ENCODE results near the gene EVC.

EVC gene

DNA sequence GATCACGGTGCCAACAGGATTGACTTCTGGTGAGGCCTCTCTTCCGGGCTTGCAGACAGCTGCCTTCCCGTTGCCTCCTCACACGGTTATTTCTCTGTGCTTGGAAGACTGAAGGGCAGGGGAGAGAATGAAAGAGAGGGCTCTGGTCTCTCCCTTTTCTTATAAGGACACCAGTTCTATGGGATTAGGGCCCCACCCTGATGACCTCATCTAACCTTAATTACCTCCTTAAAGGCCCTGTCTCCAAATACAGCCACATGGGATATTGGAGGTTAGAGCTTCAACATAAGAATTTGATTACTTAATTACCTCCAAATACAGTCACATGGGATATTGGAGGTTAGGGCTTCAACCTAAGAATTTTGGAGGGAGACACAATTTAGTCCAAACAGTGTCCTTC lies 46.5 kb downstream of the EVC start:
- no peak for DNase-seq

DNA sequence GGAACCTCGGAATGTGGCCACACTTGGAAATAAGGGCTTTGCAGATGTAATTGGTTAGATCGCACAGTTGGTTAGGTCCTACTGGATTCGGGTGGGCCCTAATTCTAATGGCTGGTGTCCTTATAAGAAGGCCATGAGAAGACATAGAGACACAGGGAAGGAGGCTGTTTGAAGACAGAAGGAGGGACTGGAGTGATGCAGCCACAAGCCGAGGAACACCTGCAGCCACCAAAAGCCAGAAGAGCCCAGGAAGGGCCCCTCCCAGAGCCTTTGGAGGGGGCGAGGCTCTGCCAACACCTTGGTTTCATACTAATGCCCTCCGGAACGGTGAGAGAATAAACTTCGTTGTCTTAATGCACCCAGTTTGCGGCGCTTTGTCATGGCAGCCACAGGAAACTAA lies 47.0 kb downstream of the EVC start:
- DNase-seq: peak; percentile 25

DNA sequence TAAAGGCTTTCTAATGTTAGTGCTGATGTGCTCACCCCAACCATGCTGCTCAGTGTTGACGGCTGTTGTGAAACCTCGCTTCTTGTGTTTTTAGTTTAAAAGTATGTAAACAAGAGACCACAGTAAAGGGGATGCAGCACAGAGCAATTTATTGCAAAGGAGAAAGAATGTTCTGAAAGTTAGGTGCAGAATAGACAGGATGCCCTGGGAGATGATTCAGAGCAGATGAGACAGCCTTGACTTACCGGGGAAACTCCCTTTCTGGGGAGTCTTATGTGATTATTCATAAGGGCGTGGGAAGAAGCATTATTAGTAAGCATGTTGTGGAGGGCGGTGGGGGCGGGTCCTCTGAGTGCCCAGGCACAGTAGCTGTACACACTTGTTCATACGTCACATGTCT lies 47.7 kb downstream of the EVC start:
- peak; percentile 62 for DNase-seq

GRCh38 chr4:5759236-5760075 lies 48.5 kb downstream of the EVC start:
- DNase-seq: peak; percentile 28

GRCh38 chr4:5760246-5760645 lies 49.2 kb downstream of the EVC start:
- no peak for DNase-seq

DNA sequence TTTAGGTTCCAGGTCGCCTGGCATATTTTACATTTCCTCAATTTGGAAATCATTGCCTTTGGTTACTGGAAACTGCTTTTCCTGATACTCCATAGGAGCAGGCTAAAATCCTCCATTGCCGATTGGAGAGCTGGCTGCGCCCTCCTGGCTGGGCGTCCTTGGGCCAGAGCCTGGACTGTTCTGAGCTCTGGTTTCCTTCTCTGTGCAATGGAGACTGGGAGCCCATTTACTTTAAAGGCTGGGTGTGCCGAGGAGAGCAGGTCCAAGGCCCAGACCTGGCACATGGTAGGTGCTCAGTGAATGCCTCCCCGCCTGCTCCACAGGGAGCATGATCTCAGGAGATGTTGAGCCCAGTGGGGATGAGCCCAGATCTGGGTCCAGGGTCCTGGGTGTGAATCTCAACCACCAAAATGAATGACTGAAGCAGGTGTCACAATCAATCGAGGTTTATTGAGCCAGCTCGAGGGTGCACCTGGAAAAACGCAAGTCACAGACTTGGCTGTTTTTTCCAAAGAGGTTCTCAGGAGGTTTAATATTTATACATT lies 50.0 kb downstream of the EVC start:
- DNase-seq: peak; percentile 22

DNA sequence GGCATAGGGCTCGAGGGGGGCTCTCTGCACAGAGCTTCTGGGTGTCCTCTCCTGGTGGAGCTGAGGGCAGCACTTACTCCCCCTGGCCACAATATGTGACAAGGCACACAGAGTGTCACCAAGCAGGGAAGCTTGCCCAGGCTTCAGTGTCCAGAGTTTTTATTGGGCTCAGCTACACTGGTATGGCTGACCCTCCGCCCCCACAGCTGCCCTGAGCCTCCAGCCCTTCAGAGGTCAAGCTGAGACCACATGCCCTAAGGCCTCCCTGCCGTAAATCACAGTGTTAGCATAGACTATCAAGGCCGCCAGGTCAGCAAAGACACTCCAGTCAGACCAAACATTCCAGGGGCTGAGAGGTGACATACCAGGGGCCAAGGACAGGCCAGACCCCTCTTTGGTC lies 59.0 kb downstream of the EVC start:
- DNase-seq: peak; percentile 32

- peak; percentile 22 for DNase-seq
These were observed 61.7 kb downstream of the EVC start for GRCh38 chr4:5772528-5773270.

DNA sequence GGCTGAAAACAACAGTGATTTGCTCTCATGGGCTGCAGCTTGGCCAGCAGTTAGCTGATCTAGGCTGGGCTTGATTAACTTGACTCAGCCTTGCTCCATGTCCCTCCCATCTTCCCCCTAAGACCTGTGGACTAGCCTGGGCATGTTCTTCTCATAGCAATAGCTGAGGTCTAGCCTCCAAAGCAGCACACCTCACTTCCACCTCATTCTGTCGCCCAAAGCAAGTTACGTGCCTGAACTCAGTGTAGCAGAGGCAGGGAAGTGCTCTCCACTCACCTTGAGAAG lies 62.2 kb downstream of the EVC start:
- DNase-seq: peak; percentile 57

DNA sequence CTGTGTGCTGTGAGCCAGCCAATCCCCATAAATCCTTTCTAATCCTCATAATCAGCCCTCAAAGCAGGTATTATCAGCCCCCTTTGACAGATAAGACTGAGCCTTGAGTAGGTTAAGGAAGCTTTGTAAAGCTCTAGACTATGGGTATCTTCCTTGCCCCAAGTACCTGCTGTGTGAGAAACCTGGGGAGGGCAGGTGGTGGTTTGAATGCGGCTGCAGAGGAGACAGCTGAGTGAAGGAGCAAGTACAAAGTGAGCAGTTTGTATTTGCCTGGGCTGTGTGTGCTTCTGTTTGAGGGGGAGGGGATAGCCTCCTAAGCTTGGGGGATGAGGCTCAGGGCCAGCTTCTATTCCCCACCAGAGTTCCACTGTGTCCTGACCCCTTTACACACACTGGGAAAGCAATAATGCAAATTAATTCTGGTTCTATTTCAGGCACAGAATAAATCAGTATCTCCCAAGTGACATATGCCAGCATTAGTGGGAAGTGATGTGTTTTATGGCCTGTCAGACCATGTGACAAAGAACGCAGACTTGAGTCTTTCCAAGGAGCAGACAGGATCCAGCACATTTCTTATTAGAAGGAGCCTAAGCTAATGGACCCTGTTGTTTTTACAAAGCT lies 63.5 kb downstream of the EVC start:
- DNase-seq: peak; percentile 20

DNA sequence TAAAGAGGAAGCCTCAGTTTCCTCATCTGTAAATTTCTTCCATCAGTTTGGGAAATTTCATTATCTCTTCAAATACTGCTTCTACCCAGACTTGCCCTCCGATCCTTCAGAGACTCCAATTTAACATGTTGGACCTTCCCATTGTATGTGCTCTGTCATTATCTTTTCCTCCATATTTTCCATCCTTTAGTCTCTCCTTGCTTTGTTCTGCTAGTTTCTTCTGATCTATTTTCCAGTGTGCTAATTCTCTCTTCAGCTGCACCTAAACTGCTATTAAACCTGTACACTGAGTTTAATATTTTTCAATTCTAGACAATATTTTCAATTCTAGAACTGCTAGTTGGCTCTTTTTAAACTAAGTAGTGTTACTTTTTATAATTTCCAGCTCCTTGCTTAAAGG lies 65.5 kb downstream of the EVC start:
- DNase-seq: no peak

GRCh38 chr4:5780831-5781480 lies 70.0 kb downstream of the EVC start:
- peak; percentile 47 for DNase-seq

GRCh38 chr4:5781691-5782090 lies 70.7 kb downstream of the EVC start:
- DNase-seq: no peak

GRCh38 chr4:5782829-5783476 lies 72.0 kb downstream of the EVC start:
- DNase-seq: no peak

DNA sequence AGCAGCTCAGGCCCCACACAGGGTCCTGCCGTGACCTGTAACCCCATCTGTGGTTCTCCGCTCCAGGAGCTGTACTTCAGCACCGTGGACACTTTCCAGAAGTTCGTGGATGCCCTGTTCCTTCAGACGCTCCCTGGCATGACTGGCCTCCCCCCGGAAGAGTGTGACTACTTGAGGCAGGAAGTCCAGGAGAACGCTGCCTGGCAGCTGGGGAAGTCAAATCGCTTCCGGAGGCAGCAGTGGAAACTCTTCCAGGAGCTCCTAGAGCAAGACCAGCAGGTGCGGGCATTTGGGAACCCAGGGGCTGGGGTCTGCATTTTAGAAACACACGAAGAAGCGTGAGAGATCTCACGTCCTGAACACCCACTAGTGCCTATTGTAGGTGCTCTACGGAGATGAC lies 72.5 kb downstream of the EVC start:
- DNase-seq: peak; percentile 44

DNA sequence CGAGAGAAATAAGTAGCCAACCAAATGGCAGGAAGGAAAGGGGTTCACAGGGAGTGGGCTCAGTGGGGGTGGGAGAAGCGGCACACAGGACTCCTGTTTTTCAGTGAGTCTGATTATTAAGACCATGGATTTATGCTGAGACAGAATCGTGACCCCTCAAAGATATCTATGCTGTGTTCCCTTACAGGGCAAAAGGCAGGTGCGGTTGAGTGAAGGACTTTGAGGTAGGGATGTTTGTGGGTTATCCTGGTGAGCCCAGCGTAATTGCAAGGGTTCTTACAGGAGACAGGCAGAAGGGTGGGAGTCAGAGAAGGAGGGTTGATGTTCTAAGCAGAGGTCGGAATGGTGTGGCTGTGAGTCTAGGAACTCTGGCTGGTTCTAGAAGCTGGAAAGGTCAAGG lies 73.0 kb downstream of the EVC start:
- peak; percentile 21 for DNase-seq

DNA sequence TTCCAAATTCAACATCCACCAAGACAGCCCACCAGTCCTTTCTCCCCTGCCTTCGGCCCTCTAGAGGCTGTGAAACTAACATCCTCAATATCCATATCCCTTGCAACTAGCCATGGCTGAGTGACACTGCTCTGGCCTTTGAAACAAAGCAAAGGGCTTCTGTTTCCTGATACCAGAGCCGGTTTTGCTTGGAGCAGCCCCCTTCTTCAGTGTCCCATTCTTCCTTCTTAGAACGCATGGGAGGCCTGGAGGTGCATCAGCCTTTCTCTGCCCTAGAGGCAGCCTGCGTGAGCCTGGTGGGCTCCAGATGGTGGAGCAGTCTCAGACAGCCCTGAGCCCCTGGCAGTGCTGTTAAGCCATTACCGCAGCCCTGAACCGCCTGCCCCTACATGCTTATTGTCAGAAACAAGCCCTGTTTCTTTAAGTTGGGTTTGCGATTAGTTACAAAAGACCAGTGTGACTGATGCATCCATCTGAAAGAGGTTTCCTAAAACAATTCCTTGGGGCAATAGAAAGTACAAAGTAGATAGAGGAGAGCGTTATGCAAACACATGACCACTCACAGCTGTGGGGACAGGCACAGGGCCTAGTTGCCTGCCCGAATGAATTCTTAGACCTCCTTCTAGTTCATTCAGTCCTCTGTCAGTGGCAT lies 74.1 kb downstream of the EVC start:
- DNase-seq: peak; percentile 57

GRCh38 chr4:5785806-5786680 lies 75.0 kb downstream of the EVC start:
- DNase-seq: peak; percentile 56

GRCh38 chr4:5787311-5787710 lies 76.3 kb downstream of the EVC start:
- DNase-seq: peak; percentile 38

- peak; percentile 12 for DNase-seq
These were observed 77.1 kb downstream of the EVC start for GRCh38 chr4:5788144-5788543.

DNA sequence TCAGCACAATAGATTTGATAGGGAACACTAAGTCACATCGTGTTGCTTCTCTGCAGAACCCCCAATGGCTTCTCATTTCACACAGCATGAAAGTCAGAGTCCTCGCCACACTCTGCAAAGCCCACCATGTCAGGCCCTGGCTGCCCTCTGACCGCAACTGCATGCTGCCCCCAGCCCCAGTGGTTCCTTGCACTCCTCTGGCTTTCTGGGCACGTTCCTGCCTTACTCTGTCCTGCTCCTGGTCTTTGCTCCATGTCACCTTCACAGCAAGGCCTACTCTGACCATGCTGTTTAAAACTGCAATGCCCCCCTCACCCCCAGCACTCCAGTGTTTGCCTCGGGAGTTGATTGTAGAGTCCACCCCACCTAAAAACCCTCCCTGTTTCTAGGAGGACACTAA lies 78.1 kb downstream of the EVC start:
- peak; percentile 18 for DNase-seq

Data from islet precursor cell (in vitro differentiated cells).